Esophagus squamous epithelium (tissue), 5 donors: ENCODE measurements around the gene PGR. TPM values are rescaled to one million over a fixed set of nuclear protein-coding genes. Genes with fewer than 3 reads are reported as not detected.

Experiments
- DNase-seq: peaks from one replicate; lab custom pipeline; 2025; lab: John Stamatoyannopoulos, UW
- H3K27ac ChIP-seq, 4 donors: fragments of 200-600 bp; sonication (generic); one replicate each; pipeline ENCODE4 v1.5.1; 2016 to 2019; ENCODE audit warnings: mild to moderate bottlenecking in 1 of 4
- H3K27me3 ChIP-seq, 4 donors: fragments of 200-600 bp; sonication (generic); 1 replicate in 3 of 4; 2 replicates in 1 of 4; pipeline versions ENCODE4 v1.5.1 to v1.6.0; 2017 to 2021; ENCODE audit warnings: antibody characterized with exemption in 1 of 4
- H3K36me3 ChIP-seq, 3 donors: fragments of 200-600 bp; sonication (generic); one replicate each; pipeline ENCODE4 v1.5.1; 2016 to 2019
- H3K4me1 ChIP-seq, 3 donors: fragments of 200-600 bp; sonication (generic); one replicate each; pipeline ENCODE4 v1.5.1; 2017 to 2019
- H3K4me3 ChIP-seq, 4 donors: fragments of 200-600 bp; sonication (generic); 1 replicate in 3 of 4; 2 replicates in 1 of 4; pipeline ENCODE4 v1.5.1; 2016 to 2019; ENCODE audit warnings: mild to moderate bottlenecking in 2 of 4, moderate library complexity in 1 of 4
- H3K9me3 ChIP-seq, 3 donors: fragments of 200-600 bp; sonication (generic); one replicate each; pipeline ENCODE4 v1.5.1; 2016 to 2019
- CTCF ChIP-seq, 6 experiments: fragments of 450-650 bp in 4 of 6; fragments of 200-600 bp in 2 of 6; sonication (generic) in 2 of 6; IDR thresholded peaks; one replicate each; pipeline ENCODE4 v1.5.1; 2016 to 2019; ENCODE audit warnings: antibody characterized with exemption in 6 of 6, mild to moderate bottlenecking in 4 of 6, moderate library complexity in 4 of 6
- POLR2A ChIP-seq, 4 donors: fragments of 450-650 bp; IDR thresholded peaks; one replicate each; pipeline ENCODE4 v1.6.1; 2017; ENCODE audit warnings: antibody characterized with exemption in 4 of 4, mild to moderate bottlenecking in 4 of 4, moderate library complexity in 3 of 4
- WGBS, 2 donors: methylation state at CpG; one replicate each; pipeline ENCODE4 v1.1.5; 2018; 5-methylcytosine and 5-hydroxymethylcytosine counted together
- intact Hi-C: fragments of 100-400 bp; cut with DNase I; formaldehyde crosslinking; loops from one replicate; pipeline ENCODE4 v1.15.0; 2022
- total RNA-seq, 4 donors: library from RNA; depleted of rRNA; stranded (reverse); fragments of >200 nt; gene quantifications; one replicate each; pipeline ENCODE4 v1.1.0, GENCODE V29; 2016
- donor health status: DM: yes; HTN: yes; CAD: no.

PGR gene
- total RNA-seq, 4 donors from 2014 or later: under 0.01 to 1.3 (median 0.29) TPM

DNA sequence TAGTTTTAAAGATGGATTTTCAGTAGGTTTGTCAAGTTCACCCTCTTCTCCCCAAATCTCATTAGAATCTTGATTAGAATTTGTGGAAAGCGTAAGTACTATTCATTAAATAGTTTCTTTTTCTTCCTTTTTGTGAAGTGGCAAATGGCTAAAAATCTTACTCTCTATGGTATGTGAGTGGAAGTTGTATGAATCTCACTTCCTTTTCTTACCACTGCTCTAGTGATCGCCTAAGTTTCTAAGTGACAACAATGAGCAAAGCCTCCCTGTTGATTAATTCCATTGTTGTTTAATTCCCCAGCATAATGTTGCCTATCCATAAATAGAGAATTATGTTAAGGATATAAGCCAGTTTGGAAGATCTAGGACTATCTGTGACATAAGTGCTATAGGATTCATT lies 82.7 kb downstream of the PGR start:
- intact Hi-C loops: no loop called here
- Histone ChIP-seq H3K9me3 (no peaks in the 10 kb centered on the region), H3K27ac (no peak overlapping the region), H3K36me3 (no peaks in the 10 kb centered on the region), H3K27me3 (no peaks in the 10 kb centered on the region), H3K4me1 (no peaks in the 10 kb centered on the region), H3K4me3 (no peak overlapping the region)
- TF ChIP-seq CTCF (IDR thresholded peaks at IDR 0.05) (no peak), POLR2A (IDR thresholded peaks at IDR 0.05) (no peak)
- 69 to 81% methylated on average over 2 of the region's 2 CpGs for WGBS, 2 donors
- DNase-seq: no peak

GRCh38 chr11:101045415-101045814 lies 84.2 kb downstream of the PGR start:
- TF ChIP-seq POLR2A (IDR thresholded peaks at IDR 0.05) (no peak), CTCF (IDR thresholded peaks at IDR 0.05) (no peak)
- intact Hi-C loops: no loop called here
- H3K27ac ChIP-seq: no peak overlapping the region
- H3K4me1 ChIP-seq: no peaks in the 10 kb centered on the region
- DNase-seq: no peak
- WGBS, 2 donors: 86 to 88% methylated on average over 1 of the region's 1 CpG
- no peaks in the 10 kb centered on the region for H3K36me3 ChIP-seq
- no peak overlapping the region for H3K4me3 ChIP-seq
- no peaks in the 10 kb centered on the region for H3K9me3 ChIP-seq
- no peaks in the 10 kb centered on the region for H3K27me3 ChIP-seq

- DNase-seq: no peak
- TF ChIP-seq CTCF (IDR thresholded peaks at IDR 0.05): no peak
- no peak for TF ChIP-seq POLR2A (IDR thresholded peaks at IDR 0.05)
- 100% methylated on average over 1 of the region's 1 CpG for WGBS, 2 donors
- H3K36me3 ChIP-seq: no peaks in the 10 kb centered on the region
- H3K27ac ChIP-seq: no peak overlapping the region
- no peaks in the 10 kb centered on the region for H3K27me3 ChIP-seq
- H3K4me3 ChIP-seq: no peak overlapping the region
- no peaks in the 10 kb centered on the region for H3K9me3 ChIP-seq
- intact Hi-C loops: no loop called here
- H3K4me1 ChIP-seq: no peaks in the 10 kb centered on the region
Observed at GRCh38 chr11:101043940-101044339, 85.7 kb downstream of the PGR start.

GRCh38 chr11:101035872-101036271 lies 93.7 kb downstream of the PGR start:
- Histone ChIP-seq H3K4me1 (peaks cover 0 to 4% (median 0%) of the 10 kb centered on the region in 3 donors), H3K36me3 (no peaks in the 10 kb centered on the region), H3K4me3 (no peak overlapping the region), H3K27me3 (no peaks in the 10 kb centered on the region), H3K27ac (no peak overlapping the region), H3K9me3 (no peaks in the 10 kb centered on the region)
- 64 to 68% methylated on average over 1 of the region's 1 CpG for WGBS, 2 donors
- TF ChIP-seq CTCF (IDR thresholded peaks at IDR 0.05): no peak
- TF ChIP-seq POLR2A (IDR thresholded peaks at IDR 0.05): no peak
- intact Hi-C loops: no loop called here
- DNase-seq: no peak

DNA sequence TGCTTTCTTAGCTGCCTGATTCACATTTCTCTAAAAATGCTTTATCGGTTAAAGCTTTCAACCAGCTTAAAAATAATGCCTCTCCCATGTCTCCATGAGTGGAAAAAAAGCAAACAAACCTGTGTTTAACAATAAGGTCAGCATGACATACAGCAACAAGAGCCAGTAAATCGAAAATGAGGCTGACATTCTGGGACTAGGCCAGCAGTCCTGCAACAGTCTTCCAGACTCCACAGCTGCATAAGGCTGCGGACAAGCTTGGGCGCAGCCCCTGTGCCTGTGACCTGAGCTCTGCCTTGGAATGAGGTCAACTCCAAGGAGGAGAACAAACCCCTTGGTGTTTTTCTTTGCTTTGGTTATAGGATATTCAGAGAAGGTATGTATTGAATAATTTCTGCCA lies 95.5 kb downstream of the PGR start:
- 8 to 21% methylated on average over 3 to 4 of the region's 4 CpGs for WGBS, 2 donors

More for the DNA sequence above, 95.5 kb downstream of the PGR start:
- TF ChIP-seq POLR2A (IDR thresholded peaks at IDR 0.05) (no peak), CTCF (IDR thresholded peaks at IDR 0.05) (no peak)
- no peak for DNase-seq
- peaks cover 0 to 4% (median 0%) of the 10 kb centered on the region in 3 donors for H3K4me1 ChIP-seq
- H3K9me3 ChIP-seq: no peaks in the 10 kb centered on the region
- H3K27me3 ChIP-seq: no peaks in the 10 kb centered on the region
- H3K36me3 ChIP-seq: no peaks in the 10 kb centered on the region
- no peak overlapping the region for H3K4me3 ChIP-seq
- intact Hi-C loops: no loop called here
- H3K27ac ChIP-seq: no peak overlapping the region
